Thoracic aorta (tissue), 2 donors: ENCODE data around the gene BOLA3. TPM values are rescaled to one million over a fixed set of nuclear protein-coding genes. Genes with fewer than 3 reads are reported as not detected.
A peak's percentile ranks its signal among the peaks of the same experiment; 100 is the strongest.

Source experiments
- ATAC-seq: fragments of 150-250 bp; one replicate; pipeline ENCODE4 v1.8.0; 2017; ENCODE audit warnings: low read depth; ENCODE audit not compliant: insufficient number of reproducible peaks, low FRiP score
- DNase-seq: peaks from one replicate; pipeline ENCODE4 v3.0.0-alpha.2; 2020; ENCODE audit warnings: low spot score
- H3K27ac ChIP-seq, 2 donors: fragments of 200-600 bp; sonication (generic); 1 replicate in 1 of 2; 2 replicates in 1 of 2; pipeline ENCODE4 v1.5.1; 2016; ENCODE audit warnings: mild to moderate bottlenecking in 2 of 2, moderate library complexity in 2 of 2
- H3K27me3 ChIP-seq: fragments of 200-600 bp; sonication (generic); replicated peaks from 2 replicates; pipeline ENCODE4 v1.6.0; 2016; ENCODE audit warnings: mild to moderate bottlenecking; ENCODE audit not compliant: insufficient read depth
- H3K36me3 ChIP-seq: fragments of 200-600 bp; sonication (generic); one replicate; pipeline ENCODE4 v1.5.1; 2016
- H3K4me1 ChIP-seq, 2 donors: fragments of 200-600 bp; sonication (generic); 1 replicate in 1 of 2; 2 replicates in 1 of 2; pipeline versions ENCODE4 v1.5.1 to v1.6.0; 2016; ENCODE audit warnings: low read depth in 2 of 2, mild to moderate bottlenecking in 1 of 2; ENCODE audit not compliant: control insufficient read depth in 1 of 2
- H3K4me3 ChIP-seq: fragments of 200-600 bp; sonication (generic); 2 replicates; pipeline ENCODE4 v1.5.1; 2016; ENCODE audit warnings: mild to moderate bottlenecking
- H3K9me3 ChIP-seq: fragments of 200-600 bp; sonication (generic); 2 replicates; pipeline ENCODE4 v1.5.1; 2016
- total RNA-seq, 2 donors: library from RNA; depleted of rRNA; stranded (reverse); fragments of >200 nt; gene quantifications; one replicate each; pipeline versions ENCODE4 v1.1.0 to v1.2.3, GENCODE V29; 2016
- TF ChIP-seq, protein P1 (sequence below): fragments of 200-600 bp; sonication (generic); IDR thresholded peaks from one replicate; pipeline ENCODE4 v1.5.1; 2019; ENCODE audit warnings: antibody characterized with exemption

Gene BOLA3
- total RNA-seq, 2 donors from 2014 or later, result 17.2 to 21.1 TPM

DNA sequence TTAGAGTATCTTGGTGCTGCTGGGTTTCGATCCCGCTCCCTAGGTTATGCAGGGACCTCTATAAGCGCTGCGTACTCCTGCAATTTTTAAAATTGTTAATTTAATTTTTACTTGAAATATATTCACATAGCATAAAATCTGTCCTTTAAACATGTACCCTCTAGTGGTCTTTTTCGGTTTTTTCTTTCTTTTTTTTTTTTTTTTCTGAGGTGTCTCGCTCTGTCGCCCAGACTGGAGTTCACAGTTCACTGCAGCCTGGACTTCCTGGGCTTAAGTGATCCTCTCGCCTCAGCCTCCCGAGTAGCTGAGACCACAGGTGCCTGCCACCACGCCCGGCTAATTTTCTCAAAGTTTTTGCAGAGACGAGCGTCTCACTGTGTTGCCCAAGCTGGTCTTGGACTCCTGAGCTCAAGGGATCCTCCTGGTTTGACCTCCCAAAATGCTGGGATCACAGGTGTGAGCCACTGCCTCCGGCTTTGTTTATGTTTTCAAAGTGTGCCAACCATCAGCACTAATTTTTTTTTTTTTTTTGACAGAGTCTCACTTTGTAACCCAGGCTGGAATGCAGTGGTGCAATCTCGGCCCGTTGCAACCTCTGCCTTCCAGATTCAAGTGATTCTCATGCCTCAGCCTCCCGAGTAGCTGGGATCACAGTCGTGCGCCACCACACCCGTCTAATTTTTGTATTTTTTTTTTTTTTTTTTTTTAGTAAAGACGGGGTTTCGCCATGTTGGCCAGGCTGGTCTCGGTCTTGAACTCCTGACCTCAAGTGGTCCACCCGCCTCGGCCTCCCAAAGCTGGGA, 31.6 kb upstream of the BOLA3 start:
- no peaks in the 10 kb centered on the region for H3K36me3 ChIP-seq
- H3K4me3 ChIP-seq, result peak overlapping the region; percentile 89
- no peak for DNase-seq
- H3K27me3 ChIP-seq, result no peaks in the 10 kb centered on the region
- TF ChIP-seq, protein P1, sequence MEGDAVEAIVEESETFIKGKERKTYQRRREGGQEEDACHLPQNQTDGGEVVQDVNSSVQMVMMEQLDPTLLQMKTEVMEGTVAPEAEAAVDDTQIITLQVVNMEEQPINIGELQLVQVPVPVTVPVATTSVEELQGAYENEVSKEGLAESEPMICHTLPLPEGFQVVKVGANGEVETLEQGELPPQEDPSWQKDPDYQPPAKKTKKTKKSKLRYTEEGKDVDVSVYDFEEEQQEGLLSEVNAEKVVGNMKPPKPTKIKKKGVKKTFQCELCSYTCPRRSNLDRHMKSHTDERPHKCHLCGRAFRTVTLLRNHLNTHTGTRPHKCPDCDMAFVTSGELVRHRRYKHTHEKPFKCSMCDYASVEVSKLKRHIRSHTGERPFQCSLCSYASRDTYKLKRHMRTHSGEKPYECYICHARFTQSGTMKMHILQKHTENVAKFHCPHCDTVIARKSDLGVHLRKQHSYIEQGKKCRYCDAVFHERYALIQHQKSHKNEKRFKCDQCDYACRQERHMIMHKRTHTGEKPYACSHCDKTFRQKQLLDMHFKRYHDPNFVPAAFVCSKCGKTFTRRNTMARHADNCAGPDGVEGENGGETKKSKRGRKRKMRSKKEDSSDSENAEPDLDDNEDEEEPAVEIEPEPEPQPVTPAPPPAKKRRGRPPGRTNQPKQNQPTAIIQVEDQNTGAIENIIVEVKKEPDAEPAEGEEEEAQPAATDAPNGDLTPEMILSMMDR, result peak; percentile 32
- no peaks in the 10 kb centered on the region for H3K9me3 ChIP-seq
- peak; percentile 4 for ATAC-seq
- H3K27ac ChIP-seq, result peak overlapping the region; percentile 93 to 98
- peaks cover 23 to 33% of the 10 kb centered on the region in 2 donors for H3K4me1 ChIP-seq

DNA sequence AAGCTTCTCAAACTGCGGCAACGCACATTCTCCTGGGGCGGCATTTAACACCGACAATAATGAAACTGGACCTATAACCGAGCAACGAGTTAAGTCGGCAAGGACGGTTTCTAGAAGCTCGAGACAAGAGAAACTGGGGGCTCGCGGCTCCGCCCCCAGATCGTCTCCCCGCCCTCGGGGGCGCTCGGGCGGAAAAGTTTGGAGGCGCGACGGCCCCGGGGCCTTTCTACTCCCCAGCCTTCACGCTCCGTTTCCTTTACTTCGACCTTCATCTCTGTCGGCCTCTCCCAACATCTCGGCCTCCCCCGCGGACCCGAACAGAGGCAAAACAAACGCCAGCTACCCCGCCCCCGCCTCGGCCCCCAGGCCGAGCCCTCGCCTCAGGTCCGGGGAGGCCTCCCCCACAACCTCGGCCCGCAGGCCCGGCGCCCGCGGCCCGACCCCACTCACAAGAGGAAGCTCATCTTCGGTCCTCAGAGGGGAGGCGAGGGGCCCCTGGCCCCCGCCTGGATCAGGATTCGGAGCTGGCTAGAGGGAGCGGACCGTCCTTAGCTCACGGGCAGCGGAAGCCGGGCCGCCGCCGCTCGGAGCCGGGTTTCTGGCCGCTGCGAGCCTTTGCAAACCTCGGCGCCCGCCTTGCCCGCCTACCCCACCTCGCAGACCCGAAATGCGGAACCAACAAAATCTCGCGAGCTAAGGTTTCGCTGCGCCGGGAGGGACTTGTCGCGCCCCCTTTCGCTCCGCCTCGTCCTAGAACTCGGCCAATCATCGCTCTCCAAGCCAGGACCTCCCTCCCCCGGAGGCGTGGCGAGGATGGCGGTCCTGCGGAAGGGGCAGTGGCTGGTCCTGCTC, 30.7 kb upstream of the BOLA3 start, which contains the start of gene MOB1A:
TSS of gene MOB1A (minus strand) at position 669 of the 852 bp plus-strand sequence. CDS start at position 464, 205 bp downstream.
- peak within 1 kb of the TSS; percentile 93 to 98 for H3K27ac ChIP-seq
- peak; percentile 97 for ATAC-seq
- no peaks in the 10 kb centered on the region for H3K27me3 ChIP-seq

DNA sequence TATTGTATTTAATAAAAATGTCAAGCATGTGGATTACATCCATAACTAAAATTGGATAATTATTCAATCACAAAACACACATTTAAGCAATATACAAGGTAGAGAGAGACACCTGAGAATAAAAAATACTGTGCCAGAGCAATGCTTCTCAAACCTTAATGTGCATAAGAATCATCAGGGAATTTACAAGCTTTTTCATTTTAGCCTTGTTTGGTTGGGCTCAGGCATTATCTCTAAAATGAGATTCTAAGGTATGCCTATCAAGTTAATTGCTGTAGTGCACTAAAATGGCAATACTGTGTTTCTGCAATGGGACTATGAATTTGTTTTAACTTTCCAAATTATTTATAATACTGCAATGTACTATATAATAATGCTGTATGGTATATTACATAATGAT, 30.0 kb upstream of the BOLA3 start:
- TF ChIP-seq, protein P1, result no peak
- no peak for ATAC-seq
- Histone ChIP-seq H3K9me3 (no peaks in the 10 kb centered on the region), H3K4me3 (peak overlapping the region; percentile 89), H3K4me1 (peaks cover 23 to 39% of the 10 kb centered on the region in 2 donors), H3K27me3 (no peaks in the 10 kb centered on the region), H3K36me3 (no peaks in the 10 kb centered on the region), H3K27ac (peak overlapping the region; percentile 93 to 98)
- no peak for DNase-seq

More for the DNA sequence above, 30.7 kb upstream of the BOLA3 start, which contains the start of gene MOB1A:
- no peaks in the 10 kb centered on the region for H3K36me3 ChIP-seq
- no peaks in the 10 kb centered on the region for H3K9me3 ChIP-seq
- peak; percentile 90 for DNase-seq
- peak within 1 kb of the TSS; percentile 89 for H3K4me3 ChIP-seq
- H3K4me1 ChIP-seq, result peaks cover 23 to 39% of the 10 kb centered on the region in 2 donors
- TF ChIP-seq, protein P1, result no peak

DNA sequence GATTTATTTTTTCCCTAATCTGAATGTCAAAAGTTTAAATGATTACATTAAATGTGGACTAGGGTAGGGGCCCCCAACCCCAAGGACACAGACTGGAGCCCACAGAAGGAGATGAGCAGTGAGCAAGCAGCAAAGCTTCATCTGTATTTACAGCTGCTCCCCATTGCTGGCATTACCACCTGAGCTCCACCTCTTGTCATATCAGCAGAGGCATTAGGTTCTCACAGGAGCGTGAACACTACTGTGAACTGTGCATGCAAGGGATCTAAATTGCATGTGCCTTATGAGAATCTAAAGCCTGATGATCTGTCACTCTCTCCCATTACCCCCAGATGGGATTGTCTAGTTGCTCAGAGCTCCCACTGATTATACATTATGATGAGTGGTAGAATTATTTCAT, 27.2 kb upstream of the BOLA3 start:
- no peak overlapping the region for H3K27ac ChIP-seq
- H3K9me3 ChIP-seq, result no peaks in the 10 kb centered on the region
- no peak for ATAC-seq
- TF ChIP-seq, protein P1, result no peak
- no peak for DNase-seq
- H3K4me1 ChIP-seq, result peaks cover 23 to 39% of the 10 kb centered on the region in 2 donors
- peaks cover 5% of the 10 kb centered on the region for H3K36me3 ChIP-seq
- H3K27me3 ChIP-seq, result no peaks in the 10 kb centered on the region
- no peak overlapping the region for H3K4me3 ChIP-seq

DNA sequence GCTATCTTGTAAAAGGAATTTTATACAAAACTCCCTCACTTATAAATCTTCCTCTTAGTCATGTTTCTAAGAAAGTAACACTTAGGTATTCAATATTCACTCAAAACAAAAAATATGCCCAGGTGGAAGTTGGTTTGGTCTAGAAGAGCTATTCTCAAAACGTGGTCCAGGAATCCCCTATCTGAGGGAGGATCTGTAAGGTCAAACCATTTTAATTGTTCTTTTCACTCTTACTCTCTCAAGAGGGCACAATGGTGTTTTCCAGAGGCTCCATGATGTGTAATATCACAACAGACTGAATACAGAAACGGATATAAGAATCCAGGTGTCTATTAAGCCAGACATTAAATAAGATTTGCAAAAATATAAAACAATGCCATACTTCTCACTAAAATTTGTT, 21.0 kb upstream of the BOLA3 start:
- Histone ChIP-seq H3K27ac (no peak overlapping the region), H3K4me3 (no peak overlapping the region), H3K36me3 (peaks cover 42% of the 10 kb centered on the region), H3K4me1 (peaks cover 0 to under 1% of the 10 kb centered on the region in 2 donors), H3K9me3 (no peaks in the 10 kb centered on the region), H3K27me3 (no peaks in the 10 kb centered on the region)
- DNase-seq, result no peak
- TF ChIP-seq, protein P1, result no peak
- ATAC-seq, result no peak
